Panc1 (cell line): Measurements from ENCODE around the gene MYL2. TPM values are rescaled to one million over a fixed set of nuclear protein-coding genes. Genes with fewer than 3 reads are reported as not detected.

Experiments
- ATAC-seq: fragments of 200-7000 bp; cut with Tn5 transposase; 2 replicates; pipeline ENCODE4 v1.9.1; 2020; ENCODE audit warnings: mild to moderate bottlenecking, moderate library complexity
- BruUV-seq: library from RNA; stranded (reverse); fragments of 400-500 nt; replicated peaks from 2 replicates; lab custom pipeline; 2021; lab: Mats Ljungman, UMichigan
- CTCF ChIA-PET: fragments of 300-600 bp; sonication (Branson Sonifier 250); formaldehyde crosslinking; loops from one replicate; lab custom pipeline; 2022; ENCODE audit warnings: antibody characterized with exemption; lab: Charles Lee
- POLR2A ChIA-PET: fragments of 300-600 bp; sonication (Branson Sonifier 250); formaldehyde crosslinking; loops from one replicate; lab custom pipeline; 2022; ENCODE audit warnings: antibody characterized with exemption; lab: Charles Lee
- DNase-seq: peaks from one replicate; pipeline ENCODE4 v3.0.0-alpha.2; 2010; ENCODE audit warnings: low read depth, low spot score
- H3K27ac ChIP-seq: 2 replicates; pipeline ENCODE4 v1.5.1; 2011; ENCODE audit warnings: mild to moderate bottlenecking, low read length, inconsistent platforms
- H3K27me3 ChIP-seq: fragments of 200-500 bp; sonication (Bioruptor generic); 2 replicates; pipeline ENCODE4 v1.6.0; 2014; ENCODE audit warnings: low read length, inconsistent platforms; ENCODE audit not compliant: control insufficient read depth, insufficient read depth
- H3K36me3 ChIP-seq: fragments of 200-500 bp; sonication (Bioruptor generic); 2 replicates; pipeline ENCODE4 v1.5.1; 2014; ENCODE audit warnings: inconsistent platforms, mild to moderate bottlenecking, low read length, moderate library complexity; ENCODE audit not compliant: control insufficient read depth, insufficient read depth
- H3K4me1 ChIP-seq: 2 replicates; pipeline ENCODE4 v1.5.1; 2011; ENCODE audit warnings: inconsistent platforms, mild to moderate bottlenecking, low read length, moderate library complexity; ENCODE audit not compliant: control insufficient read depth, insufficient read depth
- H3K4me3 ChIP-seq, 2 experiments: 2 replicates each; pipeline ENCODE4 v1.5.1; 2011 to 2012; ENCODE audit warnings: low read depth in 2 of 2, low read length in 2 of 2, mild to moderate bottlenecking in 2 of 2, inconsistent platforms in 1 of 2, moderate library complexity in 1 of 2
- H3K9me3 ChIP-seq: fragments of 200-500 bp; sonication (Bioruptor generic); 2 replicates; pipeline ENCODE4 v1.5.1; 2014; ENCODE audit warnings: low read depth, mild to moderate bottlenecking, inconsistent platforms, low read length, moderate library complexity; ENCODE audit not compliant: control insufficient read depth, insufficient read depth
- POLR2AphosphoS5 ChIP-seq: IDR thresholded peaks from 2 replicates; pipeline ENCODE4 v1.6.1; 2012; ENCODE audit warnings: mild to moderate bottlenecking, low read depth, low read length, moderate library complexity
- SIN3A ChIP-seq: IDR thresholded peaks from 2 replicates; pipeline ENCODE4 v1.6.1; 2012; ENCODE audit warnings: low read depth, mild to moderate bottlenecking, low read length, moderate library complexity, borderline replicate concordance; ENCODE audit not compliant: insufficient read depth
- TCF7L2 ChIP-seq: IDR thresholded peaks from 2 replicates; pipeline ENCODE4 v1.6.1; 2011; ENCODE audit warnings: mild to moderate bottlenecking, low read depth, low read length, inconsistent platforms
- in situ Hi-C: cut with HindIII; loops from 2 replicates; pipeline ENCODE4 v1.10.0; 2016; ENCODE audit warnings: low sequenced_read_pairs, low pct_unique_long_range_greater_than_20kb
- intact Hi-C: fragments of 100-400 bp; cut with micrococcal nuclease; formaldehyde crosslinking; loops from one replicate; pipeline ENCODE4 v1.10.0; 2022; ENCODE audit not compliant: unreplicated experiment
- total RNA-seq: library from RNA; stranded (reverse); gene quantifications from one replicate; pipeline ENCODE4 v1.2.1, GENCODE V29; 2021; ENCODE audit not compliant: unreplicated experiment
- TF ChIP-seq, protein P1 (sequence below), 2 experiments: IDR thresholded peaks; 2 replicates each; pipeline ENCODE4 v1.6.1; 2011 to 2012; ENCODE audit warnings: low read depth in 2 of 2, control low read depth in 1 of 2, low read length in 1 of 2, mild to moderate bottlenecking in 1 of 2, moderate library complexity in 1 of 2; ENCODE audit not compliant: insufficient read depth in 1 of 2
- TF ChIP-seq, protein P2 (sequence below): fragments of 450-650 bp; IDR thresholded peaks from 2 replicates; pipeline ENCODE4 v1.5.1; 2017; ENCODE audit warnings: mild to moderate bottlenecking

MYL2 gene
- total RNA-seq, 1 experiment from 2014 or later: not detected

GRCh38 chr12:110893956-110894355, 26.4 kb downstream of the MYL2 start:
- ChIA-PET CTCF (interaction anchor here (0.7 kb wide), 1 partner anchor 23 kb away, joined by 7 read pairs; no protein-coding TSS in a partner anchor), POLR2A (no interaction called here)
- H3K36me3 ChIP-seq: no peaks in the 10 kb centered on the region
- TF ChIP-seq, protein P1, sequence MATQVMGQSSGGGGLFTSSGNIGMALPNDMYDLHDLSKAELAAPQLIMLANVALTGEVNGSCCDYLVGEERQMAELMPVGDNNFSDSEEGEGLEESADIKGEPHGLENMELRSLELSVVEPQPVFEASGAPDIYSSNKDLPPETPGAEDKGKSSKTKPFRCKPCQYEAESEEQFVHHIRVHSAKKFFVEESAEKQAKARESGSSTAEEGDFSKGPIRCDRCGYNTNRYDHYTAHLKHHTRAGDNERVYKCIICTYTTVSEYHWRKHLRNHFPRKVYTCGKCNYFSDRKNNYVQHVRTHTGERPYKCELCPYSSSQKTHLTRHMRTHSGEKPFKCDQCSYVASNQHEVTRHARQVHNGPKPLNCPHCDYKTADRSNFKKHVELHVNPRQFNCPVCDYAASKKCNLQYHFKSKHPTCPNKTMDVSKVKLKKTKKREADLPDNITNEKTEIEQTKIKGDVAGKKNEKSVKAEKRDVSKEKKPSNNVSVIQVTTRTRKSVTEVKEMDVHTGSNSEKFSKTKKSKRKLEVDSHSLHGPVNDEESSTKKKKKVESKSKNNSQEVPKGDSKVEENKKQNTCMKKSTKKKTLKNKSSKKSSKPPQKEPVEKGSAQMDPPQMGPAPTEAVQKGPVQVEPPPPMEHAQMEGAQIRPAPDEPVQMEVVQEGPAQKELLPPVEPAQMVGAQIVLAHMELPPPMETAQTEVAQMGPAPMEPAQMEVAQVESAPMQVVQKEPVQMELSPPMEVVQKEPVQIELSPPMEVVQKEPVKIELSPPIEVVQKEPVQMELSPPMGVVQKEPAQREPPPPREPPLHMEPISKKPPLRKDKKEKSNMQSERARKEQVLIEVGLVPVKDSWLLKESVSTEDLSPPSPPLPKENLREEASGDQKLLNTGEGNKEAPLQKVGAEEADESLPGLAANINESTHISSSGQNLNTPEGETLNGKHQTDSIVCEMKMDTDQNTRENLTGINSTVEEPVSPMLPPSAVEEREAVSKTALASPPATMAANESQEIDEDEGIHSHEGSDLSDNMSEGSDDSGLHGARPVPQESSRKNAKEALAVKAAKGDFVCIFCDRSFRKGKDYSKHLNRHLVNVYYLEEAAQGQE (IDR thresholded peaks at IDR 0.05; ENCODE audit: insufficient read depth in 1 of 2, low read depth in 2 of 2, low read length in 1 of 2): no peak
- TF ChIP-seq POLR2AphosphoS5: no peak
- no peak for TF ChIP-seq SIN3A
- TF ChIP-seq, protein P2, sequence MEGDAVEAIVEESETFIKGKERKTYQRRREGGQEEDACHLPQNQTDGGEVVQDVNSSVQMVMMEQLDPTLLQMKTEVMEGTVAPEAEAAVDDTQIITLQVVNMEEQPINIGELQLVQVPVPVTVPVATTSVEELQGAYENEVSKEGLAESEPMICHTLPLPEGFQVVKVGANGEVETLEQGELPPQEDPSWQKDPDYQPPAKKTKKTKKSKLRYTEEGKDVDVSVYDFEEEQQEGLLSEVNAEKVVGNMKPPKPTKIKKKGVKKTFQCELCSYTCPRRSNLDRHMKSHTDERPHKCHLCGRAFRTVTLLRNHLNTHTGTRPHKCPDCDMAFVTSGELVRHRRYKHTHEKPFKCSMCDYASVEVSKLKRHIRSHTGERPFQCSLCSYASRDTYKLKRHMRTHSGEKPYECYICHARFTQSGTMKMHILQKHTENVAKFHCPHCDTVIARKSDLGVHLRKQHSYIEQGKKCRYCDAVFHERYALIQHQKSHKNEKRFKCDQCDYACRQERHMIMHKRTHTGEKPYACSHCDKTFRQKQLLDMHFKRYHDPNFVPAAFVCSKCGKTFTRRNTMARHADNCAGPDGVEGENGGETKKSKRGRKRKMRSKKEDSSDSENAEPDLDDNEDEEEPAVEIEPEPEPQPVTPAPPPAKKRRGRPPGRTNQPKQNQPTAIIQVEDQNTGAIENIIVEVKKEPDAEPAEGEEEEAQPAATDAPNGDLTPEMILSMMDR: no peak
- no peak for TF ChIP-seq TCF7L2
- DNase-seq: no peak
- H3K27ac ChIP-seq: no peak overlapping the region
- H3K9me3 ChIP-seq: no peaks in the 10 kb centered on the region
- no peaks in the 10 kb centered on the region for H3K4me1 ChIP-seq
- no peak for ATAC-seq
- in situ Hi-C loops (no loop called here), intact Hi-C loops (loop anchor here (2.0 kb wide), 1 partner anchor 419 kb away; no protein-coding TSS in a partner anchor)
- BruUV-seq: no TSS peak
- no peak overlapping the region for H3K4me3 ChIP-seq
- no peaks in the 10 kb centered on the region for H3K27me3 ChIP-seq

- Histone ChIP-seq H3K4me3 (no peak overlapping the region), H3K27ac (no peak overlapping the region), H3K9me3 (no peaks in the 10 kb centered on the region), H3K4me1 (no peaks in the 10 kb centered on the region), H3K36me3 (no peaks in the 10 kb centered on the region), H3K27me3 (no peaks in the 10 kb centered on the region)
- no peak for ATAC-seq
- TF ChIP-seq, protein P2: no peak
- TF ChIP-seq, protein P1 (IDR thresholded peaks at IDR 0.05; ENCODE audit: insufficient read depth in 1 of 2, low read depth in 2 of 2, low read length in 1 of 2): no peak
- TF ChIP-seq POLR2AphosphoS5 (no peak), TCF7L2 (no peak), SIN3A (no peak)
- ChIA-PET POLR2A (interaction anchor here (0.6 kb wide), 1 partner anchor 427 kb away, joined by 3 read pairs; no protein-coding TSS in a partner anchor), CTCF (interaction anchor here (0.5 kb wide), 1 partner anchor 296 kb away, joined by 4 read pairs; no protein-coding TSS in a partner anchor)
- BruUV-seq: no TSS peak
- no peak for DNase-seq
- intact Hi-C loops: loop anchor here (10.0 kb wide), 2 partner anchors 55 to 185 kb away; no protein-coding TSS in a partner anchor
- in situ Hi-C loops: no loop called here
Observed at GRCh38 chr12:110889361-110889760, 31.0 kb downstream of the MYL2 start.
